IPS-18c (cell line): ENCODE data around the gene OBI1.

Experiments used
- H3K4me3 ChIP-seq: 2 replicates; pipeline ENCODE4 v1.7.0; 2013; ENCODE audit warnings: low read depth, mild to moderate bottlenecking, low read length, moderate library complexity; ENCODE audit not compliant: insufficient read depth
- H3K9me3 ChIP-seq: one replicate; pipeline ENCODE4 v1.6.1; 2013; ENCODE audit warnings: mild to moderate bottlenecking, low read length, moderate library complexity; ENCODE audit not compliant: control insufficient read depth, insufficient read depth

Gene OBI1

DNA sequence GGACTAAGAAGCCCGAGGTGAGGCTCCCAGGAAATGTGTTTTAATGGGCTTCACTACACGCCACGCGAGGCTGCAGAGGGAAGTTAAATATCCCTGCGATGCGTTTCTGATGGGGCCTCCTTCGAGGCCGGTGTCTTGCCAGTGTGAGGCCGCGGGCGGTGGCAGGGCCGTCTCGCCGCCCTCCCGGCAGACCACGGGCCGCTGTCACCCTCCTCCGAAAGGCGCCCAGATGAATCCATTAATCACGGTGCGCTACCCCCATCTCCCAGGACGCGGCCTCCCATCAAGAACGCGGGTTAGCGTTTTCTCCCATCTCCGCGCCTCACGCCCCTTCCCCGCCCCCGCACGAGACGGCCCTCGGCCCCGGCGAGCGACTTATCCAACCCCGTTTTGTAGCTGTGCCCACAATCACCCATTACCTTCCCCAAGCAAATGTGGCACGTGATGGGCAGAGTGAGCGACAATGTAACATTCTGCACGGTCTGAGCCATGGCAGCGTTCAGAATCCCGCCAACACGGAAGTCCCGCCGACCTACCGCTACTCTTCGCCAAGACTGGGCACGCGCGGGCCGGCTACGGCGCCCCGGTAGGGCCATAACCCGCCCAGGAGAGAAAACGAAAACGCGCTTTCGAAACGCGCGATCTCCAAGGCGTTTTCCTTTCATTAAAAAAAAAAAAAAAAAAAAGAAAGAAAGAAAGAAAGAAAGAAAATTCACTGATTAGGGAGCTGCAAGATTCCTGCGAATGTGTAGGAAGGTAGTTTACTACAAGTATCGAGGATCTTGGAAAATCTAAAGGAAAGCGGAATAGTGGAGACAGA lies at the start of gene OBI1:
Gene OBI1, minus strand, starts transcription at position 526 of the 820 bp plus-strand sequence. Its CDS starts 35 bp downstream, at position 491.
- H3K9me3 ChIP-seq = no peaks in the 10 kb centered on the region
- peak within 1 kb of the TSS; percentile 93 for H3K4me3 ChIP-seq

GRCh38 chr13:78701383-78701782 lies 42.4 kb upstream of the OBI1 start:
- H3K9me3 ChIP-seq = no peaks in the 10 kb centered on the region
- no peak overlapping the region for H3K4me3 ChIP-seq

GRCh38 chr13:78700121-78700910 lies 41.4 kb upstream of the OBI1 start:
- Histone ChIP-seq H3K9me3 (no peaks in the 10 kb centered on the region), H3K4me3 (no peak overlapping the region)

- no peaks in the 10 kb centered on the region for H3K9me3 ChIP-seq
- no peak overlapping the region for H3K4me3 ChIP-seq
Measured at GRCh38 chr13:78689011-78689410, 30.1 kb upstream of the OBI1 start.

DNA sequence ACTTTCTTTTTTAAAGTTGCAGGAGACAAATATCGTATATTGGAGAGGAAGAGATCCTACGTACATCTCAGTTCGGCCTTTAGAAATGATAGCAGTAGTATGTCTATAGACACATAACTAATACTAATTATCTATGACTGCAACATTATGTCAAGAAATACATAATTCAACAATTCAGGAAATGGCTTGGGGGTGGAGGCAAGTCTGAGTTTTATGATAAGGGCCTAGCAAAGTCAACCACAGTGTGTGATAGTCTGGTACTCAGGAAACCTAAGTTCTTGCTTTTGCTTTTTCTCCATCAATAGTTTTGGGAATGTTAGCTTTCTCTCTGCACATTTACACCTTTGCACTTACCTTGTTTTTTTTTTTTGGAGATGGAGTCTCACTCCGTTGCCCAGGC lies 27.5 kb upstream of the OBI1 start:
- Histone ChIP-seq H3K4me3 (no peak overlapping the region), H3K9me3 (no peaks in the 10 kb centered on the region)

- H3K9me3 ChIP-seq = no peaks in the 10 kb centered on the region
- H3K4me3 ChIP-seq = no peak overlapping the region
Measured at GRCh38 chr13:78680576-78681350, 21.8 kb upstream of the OBI1 start.

DNA sequence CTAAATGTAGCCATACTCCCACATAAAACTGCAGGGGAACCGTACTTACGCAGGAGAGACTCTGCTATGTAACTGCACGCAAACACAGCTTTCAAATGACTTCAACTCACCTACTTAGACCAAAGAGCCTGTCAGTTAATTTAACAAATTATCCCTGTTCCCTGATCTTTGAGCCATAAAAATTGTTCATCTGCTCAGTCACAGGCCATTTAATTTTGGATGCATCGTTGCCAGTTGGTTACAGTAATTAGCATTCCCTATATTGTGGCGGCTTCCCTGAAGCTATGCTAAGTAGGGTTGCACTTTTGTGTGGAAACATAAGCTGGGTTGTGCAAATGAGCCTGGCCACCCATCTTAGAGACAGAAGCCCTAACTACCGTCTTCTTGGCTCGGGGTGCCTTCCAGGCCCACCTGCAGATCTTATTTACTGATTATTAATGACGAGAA lies 21.2 kb upstream of the OBI1 start:
- Histone ChIP-seq H3K9me3 (no peaks in the 10 kb centered on the region), H3K4me3 (no peak overlapping the region)

DNA sequence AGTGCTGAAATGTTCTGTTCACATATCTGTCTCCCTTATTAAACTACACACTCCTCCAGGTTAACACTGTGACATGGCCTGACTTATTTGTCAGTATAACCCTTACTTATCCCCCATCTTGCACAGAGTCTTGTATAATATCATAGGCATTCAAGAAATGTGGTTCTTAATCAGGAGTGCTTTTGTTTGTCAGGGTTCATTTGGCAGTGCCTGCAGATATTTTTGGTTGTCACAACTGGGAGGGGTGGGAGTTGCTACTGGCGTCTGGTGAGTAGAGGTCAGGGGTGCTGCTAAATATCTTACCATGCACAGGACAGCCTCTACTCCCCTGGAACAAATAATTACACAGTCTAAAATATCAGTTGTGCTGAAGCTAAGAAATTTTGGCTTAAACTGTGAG lies 20.4 kb upstream of the OBI1 start:
- H3K4me3 ChIP-seq = no peak overlapping the region
- H3K9me3 ChIP-seq = no peaks in the 10 kb centered on the region

- Histone ChIP-seq H3K9me3 (no peaks in the 10 kb centered on the region), H3K4me3 (no peak overlapping the region)
Measured at GRCh38 chr13:78675112-78675511, 16.2 kb upstream of the OBI1 start.

DNA sequence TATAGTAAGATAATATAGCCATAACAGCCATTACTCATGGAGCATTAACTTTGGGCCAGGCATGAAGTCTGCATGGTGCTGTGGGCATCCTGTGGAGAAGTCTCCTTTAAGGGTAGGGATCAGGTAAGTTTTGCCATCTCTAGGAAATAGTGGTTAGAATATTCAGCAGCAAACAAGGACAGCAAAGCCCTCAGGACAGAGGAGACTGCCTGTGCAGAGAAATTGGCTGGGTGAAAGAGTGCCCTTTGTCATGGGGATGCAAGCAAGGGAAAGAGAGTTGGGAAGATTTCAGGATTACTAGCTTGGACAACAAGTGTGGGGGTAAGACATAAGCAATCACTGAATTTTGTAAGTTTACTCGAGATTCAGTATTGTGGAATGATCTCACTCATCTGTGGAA lies 15.7 kb upstream of the OBI1 start:
- no peaks in the 10 kb centered on the region for H3K9me3 ChIP-seq
- H3K4me3 ChIP-seq = no peak overlapping the region

DNA sequence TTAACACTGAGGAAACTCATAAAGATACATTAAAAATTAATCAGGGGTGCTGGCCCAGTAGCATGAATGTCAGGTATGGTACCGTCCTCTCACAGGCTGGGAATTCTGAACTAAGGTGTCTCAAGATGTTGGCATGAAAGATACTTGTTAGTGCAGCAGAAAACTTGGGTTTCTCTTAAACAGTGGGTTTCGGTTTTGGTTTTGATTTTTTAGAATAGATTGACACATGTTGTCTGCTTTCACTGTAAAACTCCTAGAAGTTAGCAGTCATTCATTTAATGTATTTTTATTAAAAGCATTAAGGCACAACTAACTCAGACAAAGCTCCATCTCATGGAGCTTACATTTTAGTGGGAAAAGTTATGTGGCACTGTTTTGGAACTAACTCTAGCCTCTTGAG lies 3.5 kb upstream of the OBI1 start:
- no peak overlapping the region for H3K4me3 ChIP-seq
- H3K9me3 ChIP-seq = no peaks in the 10 kb centered on the region

DNA sequence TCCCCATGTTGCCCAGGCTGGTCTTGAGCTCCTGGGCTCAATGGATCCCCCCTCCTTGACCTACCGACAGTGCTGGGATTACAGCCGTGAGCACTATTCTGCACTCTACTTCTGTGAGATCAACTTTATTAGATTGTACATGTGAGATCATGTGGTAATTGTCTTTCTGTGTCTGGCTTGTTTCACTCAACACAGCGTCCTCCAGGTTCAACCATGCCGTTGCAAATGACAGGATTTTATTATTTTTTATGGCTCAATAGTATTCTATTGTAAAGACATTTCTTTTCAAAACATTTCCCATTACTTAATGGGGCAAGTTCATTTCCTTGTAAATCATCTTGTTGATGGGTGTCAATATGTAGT lies 1.5 kb upstream of the OBI1 start:
- H3K4me3 ChIP-seq = peak overlapping the region; percentile 29; the same call in 1 of the 2 replicates
- H3K9me3 ChIP-seq = no peaks in the 10 kb centered on the region

DNA sequence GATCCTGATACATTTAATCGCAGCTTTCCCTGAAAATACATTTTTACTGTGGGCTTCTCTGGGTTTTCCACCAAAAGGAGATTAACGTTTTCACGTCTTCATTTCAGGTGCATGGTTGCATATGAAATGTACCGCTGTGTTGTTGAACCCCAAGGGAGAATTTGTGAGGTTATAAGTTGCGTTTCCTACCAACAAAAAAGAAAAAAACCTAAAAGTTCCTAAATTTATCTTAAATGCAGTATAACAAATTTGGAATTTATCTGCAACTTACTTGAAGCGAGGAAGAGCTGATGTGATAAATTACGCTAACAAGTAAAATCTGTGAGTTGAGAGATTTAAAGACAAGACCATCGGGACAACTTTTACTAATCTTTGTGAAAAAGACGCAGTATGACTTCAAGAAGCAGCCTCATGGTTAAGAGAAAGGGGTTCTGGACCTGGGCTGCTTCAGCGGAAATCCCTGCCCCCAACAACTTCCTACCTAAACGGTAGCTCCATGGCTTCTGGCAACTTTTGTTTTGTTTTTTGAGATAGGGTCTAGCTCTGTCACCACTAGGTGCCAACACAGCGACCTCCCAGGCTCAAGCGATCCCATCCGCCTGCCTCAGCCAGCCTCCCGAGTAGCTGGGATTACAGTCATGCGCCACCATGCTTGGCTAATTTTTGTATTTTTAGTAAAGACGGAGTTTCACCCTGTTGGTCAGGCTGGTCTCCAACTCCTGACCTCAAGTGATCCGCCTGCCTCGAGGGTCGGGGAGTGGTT lies 958 bp upstream of the OBI1 start:
- Histone ChIP-seq H3K9me3 (no peaks in the 10 kb centered on the region), H3K4me3 (peak overlapping the region; percentile 29)

DNA sequence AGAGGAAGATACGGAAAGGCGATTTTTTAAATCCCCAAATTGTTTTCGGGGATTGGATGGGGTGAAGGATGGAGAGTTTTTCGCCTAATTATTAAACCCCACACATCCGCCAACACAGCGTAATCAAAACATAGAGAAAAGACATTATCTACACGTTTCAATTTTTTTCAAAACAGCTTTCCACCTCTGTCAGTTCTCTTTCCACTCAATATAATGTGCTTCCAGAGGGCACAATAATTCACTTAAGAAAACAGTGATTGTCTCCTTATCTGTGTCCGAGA lies 435 bp upstream of the OBI1 start:
- Histone ChIP-seq H3K9me3 (no peaks in the 10 kb centered on the region), H3K4me3 (peak overlapping the region; percentile 93)

DNA sequence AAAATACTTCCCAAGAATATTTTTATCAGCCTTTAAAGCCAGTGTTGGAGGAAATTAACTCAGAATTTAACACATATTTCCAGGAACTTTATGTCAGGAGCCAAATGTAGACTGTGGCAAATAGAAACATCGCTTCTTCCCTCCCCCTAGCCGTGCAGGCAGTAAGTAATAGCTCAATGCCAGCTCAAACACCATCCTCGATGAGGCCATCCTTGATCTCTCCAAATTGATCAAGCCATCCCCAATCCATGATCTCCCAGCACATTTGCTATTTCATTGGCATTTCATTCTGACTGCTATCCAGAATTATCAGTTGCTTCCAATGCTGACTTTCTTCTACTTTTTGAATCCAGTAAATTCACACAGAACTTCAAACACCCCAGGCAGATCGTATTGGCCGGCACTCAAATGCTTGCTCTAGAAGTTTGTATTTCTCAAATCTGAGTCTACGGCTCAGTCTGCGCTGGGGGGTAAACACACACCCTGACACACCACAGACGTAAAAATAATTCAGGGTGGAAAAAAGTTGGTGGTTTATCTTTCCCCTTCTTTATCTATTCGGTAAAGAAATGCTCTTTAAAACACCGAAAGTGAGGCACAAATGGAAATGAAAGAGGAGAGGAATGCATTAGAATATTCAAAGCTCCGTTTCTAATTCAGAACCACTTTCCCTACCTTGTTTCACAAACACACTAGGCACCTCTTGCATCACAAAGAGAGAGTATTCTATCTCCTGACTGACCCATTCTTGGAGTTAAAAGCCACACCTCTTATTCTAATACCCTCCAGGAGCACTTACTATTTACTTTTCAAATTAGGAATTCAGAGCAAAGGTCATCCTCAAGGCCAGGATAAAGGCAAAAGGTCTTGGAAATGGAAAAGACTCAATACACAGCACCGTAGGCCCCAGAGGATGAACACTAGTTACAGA lies 991 bp downstream of the OBI1 start:
- Histone ChIP-seq H3K4me3 (peak overlapping the region; percentile 93), H3K9me3 (no peaks in the 10 kb centered on the region)

DNA sequence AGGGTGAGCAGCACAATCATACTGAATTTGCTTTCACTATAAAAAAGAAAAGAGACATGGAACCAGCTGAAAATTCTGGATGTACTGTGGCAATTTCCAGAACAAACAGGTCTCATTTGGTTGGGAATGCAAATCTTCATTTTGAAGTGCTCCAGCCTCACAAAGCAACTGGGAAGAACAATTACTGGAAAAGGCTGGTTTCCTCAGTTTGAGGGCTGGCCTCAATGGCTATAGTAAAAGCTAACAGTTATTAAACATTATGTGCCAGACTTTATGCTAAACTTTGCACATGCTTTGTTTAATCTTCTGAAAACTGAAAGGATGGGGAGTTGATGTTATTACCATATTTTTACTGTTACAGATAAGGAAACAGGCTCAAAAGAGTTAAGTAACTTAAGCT lies 3.0 kb downstream of the OBI1 start:
- no peaks in the 10 kb centered on the region for H3K9me3 ChIP-seq

More for the DNA sequence above, 3.0 kb downstream of the OBI1 start:
- no peak overlapping the region for H3K4me3 ChIP-seq
